Measurements from ENCODE around the gene COBL.

GRCh38 chr7:51127618-51127904 lies 189.0 kb downstream of the COBL start:
- TF ChIP-seq BRCA1 (IDR thresholded peaks at IDR 0.05) (no peak), BRCA1 (CRISPR knock-in tag; IDR thresholded peaks at IDR 0.05) (no peak), ELK1 (CRISPR knock-in tag; IDR thresholded peaks at IDR 0.05) (no peak), CTCF (IDR thresholded peaks at IDR 0.05 in 2 of 3, conservative IDR thresholded peaks at IDR 0.05 in 1 of 3; ENCODE audit: insufficient read depth in 2 of 3, low read depth in 1 of 3, low read length in 3 of 3) (no peak), REST (IDR thresholded peaks at IDR 0.05; ENCODE audit: borderline replicate concordance) (no peak), REST (CRISPR knock-in tag; IDR thresholded peaks at IDR 0.05; ENCODE audit: low read depth) (no peak)
